Measurements from ENCODE around the gene NNAT. TPM values are rescaled to one million over a fixed set of nuclear protein-coding genes. Genes with fewer than 3 reads are reported as not detected.

Gene NNAT
- total RNA-seq, 1 donor from 2014 or later = 14.7 TPM

GRCh38 chr20:37475252-37475651, 45.8 kb upstream of the NNAT start:
- Mint-ChIP-seq H3K36me3 (ENCODE audit: unreplicated experiment) (no peaks in the 10 kb centered on the region), H3K4me1 (ENCODE audit: unreplicated experiment) (no peaks in the 10 kb centered on the region), H3K27me3 (ENCODE audit: unreplicated experiment) (peaks cover 63% of the 10 kb centered on the region), H3K9me3 (ENCODE audit: unreplicated experiment) (peaks cover 6% of the 10 kb centered on the region), H3K27ac (ENCODE audit: unreplicated experiment) (no peak overlapping the region), H3K4me3 (ENCODE audit: unreplicated experiment) (no peak overlapping the region)
- TF ChIP-seq, protein P1, sequence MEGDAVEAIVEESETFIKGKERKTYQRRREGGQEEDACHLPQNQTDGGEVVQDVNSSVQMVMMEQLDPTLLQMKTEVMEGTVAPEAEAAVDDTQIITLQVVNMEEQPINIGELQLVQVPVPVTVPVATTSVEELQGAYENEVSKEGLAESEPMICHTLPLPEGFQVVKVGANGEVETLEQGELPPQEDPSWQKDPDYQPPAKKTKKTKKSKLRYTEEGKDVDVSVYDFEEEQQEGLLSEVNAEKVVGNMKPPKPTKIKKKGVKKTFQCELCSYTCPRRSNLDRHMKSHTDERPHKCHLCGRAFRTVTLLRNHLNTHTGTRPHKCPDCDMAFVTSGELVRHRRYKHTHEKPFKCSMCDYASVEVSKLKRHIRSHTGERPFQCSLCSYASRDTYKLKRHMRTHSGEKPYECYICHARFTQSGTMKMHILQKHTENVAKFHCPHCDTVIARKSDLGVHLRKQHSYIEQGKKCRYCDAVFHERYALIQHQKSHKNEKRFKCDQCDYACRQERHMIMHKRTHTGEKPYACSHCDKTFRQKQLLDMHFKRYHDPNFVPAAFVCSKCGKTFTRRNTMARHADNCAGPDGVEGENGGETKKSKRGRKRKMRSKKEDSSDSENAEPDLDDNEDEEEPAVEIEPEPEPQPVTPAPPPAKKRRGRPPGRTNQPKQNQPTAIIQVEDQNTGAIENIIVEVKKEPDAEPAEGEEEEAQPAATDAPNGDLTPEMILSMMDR (IDR thresholded peaks at IDR 0.05) = no peak
- DNase-seq (ENCODE audit: extremely low spot score, unreplicated experiment) = no peak

GRCh38 chr20:37477041-37477440, 44.0 kb upstream of the NNAT start:
- Mint-ChIP-seq H3K4me3 (ENCODE audit: unreplicated experiment) (no peak overlapping the region), H3K27me3 (ENCODE audit: unreplicated experiment) (peaks cover 65% of the 10 kb centered on the region), H3K4me1 (ENCODE audit: unreplicated experiment) (no peaks in the 10 kb centered on the region), H3K36me3 (ENCODE audit: unreplicated experiment) (peaks cover 2% of the 10 kb centered on the region), H3K9me3 (ENCODE audit: unreplicated experiment) (peaks cover 8% of the 10 kb centered on the region), H3K27ac (ENCODE audit: unreplicated experiment) (no peak overlapping the region)
- DNase-seq (ENCODE audit: extremely low spot score, unreplicated experiment) = no peak
- TF ChIP-seq, protein P1 (IDR thresholded peaks at IDR 0.05) = no peak

DNA sequence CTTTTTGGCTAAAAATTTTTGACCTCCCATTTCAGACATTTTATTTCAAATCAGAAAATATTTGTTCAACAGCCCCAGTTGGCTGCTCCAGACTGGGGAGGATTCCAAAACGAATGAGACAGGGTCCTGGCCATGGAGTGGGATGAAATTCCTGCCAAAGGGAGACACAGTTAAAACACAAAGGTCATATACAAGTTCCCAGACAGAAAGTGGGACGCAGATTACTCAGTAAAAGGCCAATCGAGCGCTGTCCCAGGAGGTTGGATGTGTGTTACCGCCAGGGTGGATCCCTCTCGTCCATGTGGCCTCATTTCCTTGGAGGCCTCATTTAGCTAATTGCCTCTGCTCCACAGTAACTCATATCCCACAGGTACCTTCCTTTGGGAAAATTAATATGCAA, 41.8 kb upstream of the NNAT start:
- H3K27me3 Mint-ChIP-seq (ENCODE audit: unreplicated experiment) = peaks cover 59% of the 10 kb centered on the region
- no peak for DNase-seq (ENCODE audit: extremely low spot score, unreplicated experiment)
- peaks cover 2% of the 10 kb centered on the region for H3K36me3 Mint-ChIP-seq (ENCODE audit: unreplicated experiment)
- no peak overlapping the region for H3K27ac Mint-ChIP-seq (ENCODE audit: unreplicated experiment)
- H3K4me1 Mint-ChIP-seq (ENCODE audit: unreplicated experiment) = no peaks in the 10 kb centered on the region
- H3K4me3 Mint-ChIP-seq (ENCODE audit: unreplicated experiment) = no peak overlapping the region
- peaks cover 8% of the 10 kb centered on the region for H3K9me3 Mint-ChIP-seq (ENCODE audit: unreplicated experiment)
- TF ChIP-seq, protein P1 (IDR thresholded peaks at IDR 0.05) = no peak

DNA sequence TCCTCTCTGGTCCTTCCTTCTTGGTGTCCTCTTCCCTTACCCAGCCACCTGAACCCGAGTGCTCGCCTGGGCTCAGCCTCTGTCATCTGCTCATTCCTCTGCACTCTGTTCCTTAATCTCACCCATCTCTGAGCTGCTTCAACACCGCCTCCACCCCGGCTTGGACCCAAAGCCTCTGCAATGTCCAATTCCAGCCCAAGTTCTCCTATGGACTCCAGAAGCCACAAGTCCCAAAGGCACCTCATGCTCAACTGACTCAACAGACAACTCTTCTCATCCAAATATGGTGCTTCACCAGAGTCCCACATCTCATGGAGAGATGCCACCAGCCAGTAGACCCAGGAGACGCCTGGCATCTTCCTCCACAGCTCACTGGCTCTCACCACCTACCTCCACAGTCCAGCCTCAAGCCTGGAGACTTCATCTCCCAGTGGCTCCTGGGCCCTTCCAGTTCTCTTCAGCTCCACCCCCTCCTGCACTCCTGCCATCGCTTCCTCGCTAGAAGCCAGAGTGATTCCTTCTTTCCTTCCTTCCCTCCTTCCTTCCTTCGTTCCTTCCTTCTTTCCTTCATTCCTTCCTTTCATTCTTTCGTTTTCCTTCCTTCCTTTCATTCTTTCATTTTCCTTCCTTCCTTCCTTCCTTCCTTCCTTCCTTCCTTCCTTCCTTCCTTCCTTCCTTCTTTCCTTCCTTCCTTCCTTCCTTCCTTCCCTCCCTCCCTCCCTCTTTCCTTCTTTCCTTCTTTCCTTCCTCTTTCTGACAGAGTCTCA, 40.9 kb upstream of the NNAT start:
- DNase-seq (ENCODE audit: extremely low spot score, unreplicated experiment) = no peak
- Mint-ChIP-seq H3K4me1 (ENCODE audit: unreplicated experiment) (no peaks in the 10 kb centered on the region), H3K9me3 (ENCODE audit: unreplicated experiment) (peaks cover 8% of the 10 kb centered on the region), H3K4me3 (ENCODE audit: unreplicated experiment) (no peak overlapping the region), H3K36me3 (ENCODE audit: unreplicated experiment) (peaks cover 2% of the 10 kb centered on the region), H3K27ac (ENCODE audit: unreplicated experiment) (no peak overlapping the region), H3K27me3 (ENCODE audit: unreplicated experiment) (peaks cover 50% of the 10 kb centered on the region)
- TF ChIP-seq, protein P1 (IDR thresholded peaks at IDR 0.05) = no peak

GRCh38 chr20:37480919-37481318, 40.1 kb upstream of the NNAT start:
- Mint-ChIP-seq H3K9me3 (ENCODE audit: unreplicated experiment) (peaks cover 5% of the 10 kb centered on the region), H3K27me3 (ENCODE audit: unreplicated experiment) (peaks cover 48% of the 10 kb centered on the region), H3K36me3 (ENCODE audit: unreplicated experiment) (peaks cover 2% of the 10 kb centered on the region), H3K27ac (ENCODE audit: unreplicated experiment) (no peak overlapping the region), H3K4me3 (ENCODE audit: unreplicated experiment) (no peak overlapping the region), H3K4me1 (ENCODE audit: unreplicated experiment) (no peaks in the 10 kb centered on the region)
- TF ChIP-seq, protein P1 (IDR thresholded peaks at IDR 0.05) = no peak
- no peak for DNase-seq (ENCODE audit: extremely low spot score, unreplicated experiment)

All from osteocyte (in vitro differentiated cells).